OCI-LY3 (cell line): ENCODE results near the gene DRD4.

ENCODE experiments used
- CTCF ChIP-seq: fragments of 200-600, 300-600 bp; sonication (generic); IDR thresholded peaks from 2 replicates; pipeline ENCODE4 v1.5.1; 2014; ENCODE audit warnings: antibody characterized with exemption, low read length, low read depth
- EZH2phosphoT487 ChIP-seq: fragments of 200-600 bp; shearing (Covaris generic); IDR thresholded peaks from 2 replicates; pipeline ENCODE4 v1.6.1; 2018; ENCODE audit warnings: antibody characterized with exemption, mixed run types, low read depth

GRCh38 chr11:592501-592900, 44.6 kb upstream of the DRD4 start:
- TF ChIP-seq CTCF: no peak
- no peak for TF ChIP-seq EZH2phosphoT487
